ENCODE results near the gene IL12RB2. TPM values are rescaled to one million over a fixed set of nuclear protein-coding genes. Genes with fewer than 3 reads are reported as not detected.

The IL12RB2 gene
- total RNA-seq, 1 donor from 2014 or later = not detected

GRCh38 chr1:67371681-67372080 is 64.0 kb downstream of the IL12RB2 start:
- DNase-seq (ENCODE audit: extremely low spot score, unreplicated experiment) = no peak
- Mint-ChIP-seq H3K9me3 (ENCODE audit: unreplicated experiment) (no peaks in the 10 kb centered on the region), H3K4me1 (ENCODE audit: unreplicated experiment) (peaks cover 5% of the 10 kb centered on the region), H3K36me3 (ENCODE audit: unreplicated experiment) (no peaks in the 10 kb centered on the region), H3K27ac (ENCODE audit: unreplicated experiment) (no peak overlapping the region), H3K27me3 (ENCODE audit: unreplicated experiment) (no peaks in the 10 kb centered on the region), H3K4me3 (ENCODE audit: unreplicated experiment) (no peak overlapping the region)
- TF ChIP-seq CTCF (IDR thresholded peaks at IDR 0.05) = no peak

- TF ChIP-seq CTCF (IDR thresholded peaks at IDR 0.05) = no peak
- Mint-ChIP-seq H3K4me3 (ENCODE audit: unreplicated experiment) (no peak overlapping the region), H3K27ac (ENCODE audit: unreplicated experiment) (no peak overlapping the region), H3K27me3 (ENCODE audit: unreplicated experiment) (no peaks in the 10 kb centered on the region), H3K36me3 (ENCODE audit: unreplicated experiment) (no peaks in the 10 kb centered on the region), H3K4me1 (ENCODE audit: unreplicated experiment) (peaks cover 5% of the 10 kb centered on the region), H3K9me3 (ENCODE audit: unreplicated experiment) (no peaks in the 10 kb centered on the region)
- no peak for DNase-seq (ENCODE audit: extremely low spot score, unreplicated experiment)
These were observed 64.5 kb downstream of the IL12RB2 start for GRCh38 chr1:67372136-67372535.

GRCh38 chr1:67372898-67373297 is 65.2 kb downstream of the IL12RB2 start:
- H3K27ac Mint-ChIP-seq (ENCODE audit: unreplicated experiment) = no peak overlapping the region
- no peak for DNase-seq (ENCODE audit: extremely low spot score, unreplicated experiment)
- H3K9me3 Mint-ChIP-seq (ENCODE audit: unreplicated experiment) = no peaks in the 10 kb centered on the region
- no peaks in the 10 kb centered on the region for H3K36me3 Mint-ChIP-seq (ENCODE audit: unreplicated experiment)
- peaks cover 2% of the 10 kb centered on the region for H3K4me1 Mint-ChIP-seq (ENCODE audit: unreplicated experiment)
- no peak for TF ChIP-seq CTCF (IDR thresholded peaks at IDR 0.05)
- H3K4me3 Mint-ChIP-seq (ENCODE audit: unreplicated experiment) = no peak overlapping the region
- H3K27me3 Mint-ChIP-seq (ENCODE audit: unreplicated experiment) = no peaks in the 10 kb centered on the region

- Mint-ChIP-seq H3K4me3 (ENCODE audit: unreplicated experiment) (no peak overlapping the region), H3K27ac (ENCODE audit: unreplicated experiment) (no peak overlapping the region)
These were observed 68.7 kb downstream of the IL12RB2 start for GRCh38 chr1:67376381-67376780.

GRCh38 chr1:67377253-67377652 is 69.6 kb downstream of the IL12RB2 start:
- no peak for DNase-seq (ENCODE audit: extremely low spot score, unreplicated experiment)
- no peak for TF ChIP-seq CTCF (IDR thresholded peaks at IDR 0.05)

More at GRCh38 chr1:67376381-67376780, 68.7 kb downstream of the IL12RB2 start:
- no peak for DNase-seq (ENCODE audit: extremely low spot score, unreplicated experiment)
- Mint-ChIP-seq H3K27me3 (ENCODE audit: unreplicated experiment) (no peaks in the 10 kb centered on the region), H3K36me3 (ENCODE audit: unreplicated experiment) (peaks cover 2% of the 10 kb centered on the region), H3K4me1 (ENCODE audit: unreplicated experiment) (no peaks in the 10 kb centered on the region), H3K9me3 (ENCODE audit: unreplicated experiment) (no peaks in the 10 kb centered on the region)
- TF ChIP-seq CTCF (IDR thresholded peaks at IDR 0.05) = no peak

More at GRCh38 chr1:67377253-67377652, 69.6 kb downstream of the IL12RB2 start:
- H3K9me3 Mint-ChIP-seq (ENCODE audit: unreplicated experiment) = no peaks in the 10 kb centered on the region
- H3K4me3 Mint-ChIP-seq (ENCODE audit: unreplicated experiment) = no peak overlapping the region
- no peaks in the 10 kb centered on the region for H3K4me1 Mint-ChIP-seq (ENCODE audit: unreplicated experiment)
- no peak overlapping the region for H3K27ac Mint-ChIP-seq (ENCODE audit: unreplicated experiment)
- H3K27me3 Mint-ChIP-seq (ENCODE audit: unreplicated experiment) = no peaks in the 10 kb centered on the region
- H3K36me3 Mint-ChIP-seq (ENCODE audit: unreplicated experiment) = peaks cover 2% of the 10 kb centered on the region

Data from osteocyte (in vitro differentiated cells).